ENCODE data around the gene BTBD2.
A peak's percentile ranks its signal among the peaks of the same experiment; 100 is the strongest.

Gene BTBD2

DNA sequence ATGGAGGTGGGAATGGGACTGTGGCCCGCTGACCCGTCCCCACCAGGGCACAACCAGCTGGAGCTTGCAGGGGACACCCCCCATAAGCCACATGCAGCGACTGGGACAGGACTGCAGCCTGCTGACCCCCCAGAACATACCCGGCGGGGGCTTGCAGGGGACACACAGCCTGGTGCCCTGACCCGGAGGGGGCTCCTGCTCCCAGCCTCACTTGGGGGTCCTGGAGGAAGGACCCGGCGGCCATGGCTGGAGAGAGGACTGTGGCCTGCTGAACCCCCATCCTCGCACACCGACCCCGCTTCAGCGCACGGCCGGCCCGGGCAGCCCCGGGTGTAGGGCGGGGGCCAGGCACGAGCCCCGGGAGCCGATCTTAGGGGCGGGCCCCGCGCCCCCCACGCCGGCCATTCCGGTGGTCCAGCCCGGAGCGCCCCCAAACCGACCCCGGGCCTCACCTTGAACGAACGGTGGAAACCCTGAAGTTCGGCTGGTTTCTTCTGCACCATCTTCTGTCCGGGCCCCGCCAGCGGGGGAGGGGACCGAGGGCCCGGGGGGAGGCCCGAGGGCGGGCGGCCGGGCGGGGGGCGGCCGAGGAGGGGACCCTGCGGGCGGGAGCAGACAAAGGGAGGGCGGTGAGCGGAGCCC is 35.0 kb upstream of the BTBD2 start:
- no peak for DNase-seq

- peak; percentile 85 for DNase-seq
Observed at GRCh38 chr19:2049741-2050348, 34.3 kb upstream of the BTBD2 start.

DNA sequence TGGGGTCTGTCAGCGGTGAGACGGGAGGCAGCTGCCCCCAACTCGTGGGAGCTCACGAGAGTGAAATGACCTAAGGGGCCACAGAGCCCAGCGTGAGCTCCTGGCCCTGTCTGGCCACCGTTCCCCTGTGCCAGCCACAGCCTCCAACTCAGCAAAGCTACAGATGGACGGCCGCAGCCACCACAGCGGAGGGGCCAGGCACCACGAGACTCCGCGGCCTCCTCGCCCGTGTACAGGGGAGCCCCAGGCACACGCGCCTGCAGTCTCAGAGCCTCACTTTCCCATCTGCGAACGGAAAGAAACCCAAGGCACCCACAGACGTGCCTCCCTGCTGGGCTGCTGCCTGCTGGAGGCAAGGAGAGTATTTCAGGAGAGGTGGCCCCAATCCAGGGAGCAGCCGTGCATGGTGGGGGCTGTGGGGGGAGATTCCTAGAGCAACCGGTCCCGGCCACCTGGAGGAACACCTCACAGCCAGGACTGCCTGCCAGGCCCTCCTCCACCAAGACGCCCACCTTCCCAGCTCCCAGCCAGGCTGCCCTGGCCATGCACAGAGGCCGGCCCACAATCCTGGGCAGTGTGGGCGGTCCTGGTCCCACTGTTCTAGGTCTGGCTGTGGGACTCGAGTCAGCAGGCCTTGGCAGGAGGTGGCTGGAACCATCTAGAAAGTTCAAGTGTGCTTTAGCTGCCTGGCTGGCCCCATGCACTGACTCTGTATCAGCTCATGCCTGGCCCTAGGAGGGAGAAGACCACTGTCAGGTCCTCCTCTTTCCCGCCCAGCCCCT is 33.6 kb upstream of the BTBD2 start:
- peak; percentile 50 for DNase-seq

GRCh38 chr19:2048104-2048958 is 32.8 kb upstream of the BTBD2 start:
- DNase-seq, result peak; percentile 23

- DNase-seq, result no peak
Observed at GRCh38 chr19:2047449-2048103, 32.1 kb upstream of the BTBD2 start.

- DNase-seq, result no peak
Observed at GRCh38 chr19:2047076-2047448, 31.5 kb upstream of the BTBD2 start.

DNA sequence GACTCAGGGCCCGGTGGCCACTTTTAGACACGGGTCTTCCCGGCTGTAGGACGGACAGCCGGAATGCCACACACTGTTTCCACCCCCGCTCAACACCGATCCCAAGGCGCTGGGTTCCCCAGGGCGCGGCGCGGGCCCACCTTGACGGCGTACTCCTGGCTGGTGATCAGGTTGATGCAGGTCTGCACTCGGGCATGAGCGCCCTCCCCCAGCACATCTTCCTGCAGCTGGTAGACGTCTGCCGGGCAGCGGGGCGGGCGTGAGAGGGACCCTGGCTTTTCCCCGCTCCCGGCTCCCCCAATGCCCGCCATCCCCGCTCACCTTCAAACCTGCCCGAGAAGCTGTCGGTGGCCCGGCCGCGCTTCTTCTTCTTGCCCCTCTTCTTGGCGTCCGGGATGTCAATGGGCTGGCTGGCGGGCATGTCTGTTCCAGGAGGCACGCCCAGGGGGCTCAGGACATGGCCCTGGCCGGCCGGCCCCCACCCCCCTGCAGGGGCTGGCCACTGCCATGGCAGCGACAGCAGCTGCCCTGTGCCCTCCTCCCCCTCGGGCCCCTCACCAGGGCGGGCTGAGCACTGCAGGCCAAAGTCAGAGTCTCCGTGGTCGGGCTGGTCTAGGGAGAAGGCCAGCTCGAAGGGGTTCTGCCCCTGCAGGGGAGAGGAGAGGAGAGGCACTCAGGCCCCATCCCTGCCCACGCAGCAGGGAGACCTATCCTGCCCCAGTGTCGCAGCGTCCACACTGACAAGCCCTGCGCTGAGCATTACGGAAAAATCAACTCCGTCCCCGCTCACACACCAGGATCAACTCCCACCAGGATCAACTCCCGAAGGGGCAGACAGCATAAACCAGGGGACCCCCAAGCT is 30.8 kb upstream of the BTBD2 start:
- no peak for DNase-seq

DNA sequence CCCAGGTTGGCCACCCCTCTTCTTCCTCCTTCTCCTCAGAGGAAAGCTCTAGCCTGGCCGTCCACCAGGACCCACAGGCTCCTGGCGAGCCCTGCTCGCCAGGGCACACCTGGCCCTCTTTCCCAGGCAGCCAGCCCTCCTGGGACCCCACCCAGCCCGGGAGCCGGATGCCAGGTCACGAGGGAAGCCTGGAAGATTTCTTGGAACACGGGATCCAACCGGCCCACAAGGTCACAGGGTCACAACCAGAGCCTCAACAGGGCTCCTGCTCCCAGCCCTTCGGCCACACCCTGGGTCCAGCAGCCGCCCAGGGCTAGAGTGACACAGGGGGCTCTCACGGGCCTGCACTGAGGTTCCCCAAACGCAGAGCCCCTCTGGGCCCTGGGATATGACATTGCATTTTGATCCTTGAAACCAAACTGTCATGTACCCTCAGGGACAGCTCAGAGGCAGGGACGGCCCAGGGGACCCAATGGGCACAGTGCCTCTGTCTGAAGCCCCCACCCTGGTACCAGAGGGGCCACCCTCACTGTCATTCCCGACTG is 30.1 kb upstream of the BTBD2 start:
- no peak for DNase-seq

- no peak for DNase-seq
Observed at GRCh38 chr19:2044709-2045500, 29.4 kb upstream of the BTBD2 start.

- peak; percentile 36 for DNase-seq
Observed at GRCh38 chr19:2043961-2044708, 28.6 kb upstream of the BTBD2 start.

GRCh38 chr19:2043251-2043641 is 27.7 kb upstream of the BTBD2 start:
- DNase-seq, result peak; percentile 26

DNA sequence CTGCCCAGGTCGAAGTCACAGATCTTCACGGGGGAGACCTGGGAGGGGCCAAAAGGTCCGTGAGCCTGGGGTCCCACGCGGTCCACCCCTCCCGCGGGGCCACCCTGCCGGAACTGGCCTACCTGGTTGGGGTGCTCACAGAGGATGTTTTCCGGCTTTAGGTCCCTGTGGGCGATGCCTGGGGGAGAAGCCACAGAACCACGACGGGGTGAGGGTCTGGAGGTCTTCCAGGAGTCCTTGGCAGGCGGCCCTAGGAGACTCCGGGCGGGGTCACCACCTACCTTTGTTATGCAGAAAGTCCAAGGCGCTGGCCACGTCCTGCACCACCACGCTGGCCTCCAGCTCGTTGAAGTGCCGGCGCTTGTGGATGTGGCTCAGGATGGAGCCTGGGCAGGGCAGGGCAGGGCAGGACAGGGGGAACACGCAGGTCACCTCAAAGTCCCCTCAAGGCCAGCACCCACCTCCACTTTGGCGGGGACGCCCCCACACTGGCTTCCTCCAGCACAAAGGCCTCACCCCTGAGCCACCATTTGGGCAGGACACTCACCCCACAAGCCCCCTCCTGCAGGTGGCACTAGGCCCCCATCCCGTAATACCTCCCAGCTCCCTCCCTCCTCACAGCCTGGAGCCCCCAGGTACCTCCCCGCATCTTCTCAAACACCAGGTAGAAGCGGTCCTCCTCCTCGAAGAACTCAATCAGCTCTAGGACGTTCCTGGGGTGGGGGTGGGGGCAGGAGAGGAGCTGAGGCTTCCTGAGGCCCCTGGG is 27.2 kb upstream of the BTBD2 start:
- peak; percentile 54 for DNase-seq

- DNase-seq, result peak; percentile 98
Observed at GRCh38 chr19:2041683-2042484, 26.4 kb upstream of the BTBD2 start.

GRCh38 chr19:2041433-2041682 is 25.8 kb upstream of the BTBD2 start:
- DNase-seq, result peak; percentile 48

DNA sequence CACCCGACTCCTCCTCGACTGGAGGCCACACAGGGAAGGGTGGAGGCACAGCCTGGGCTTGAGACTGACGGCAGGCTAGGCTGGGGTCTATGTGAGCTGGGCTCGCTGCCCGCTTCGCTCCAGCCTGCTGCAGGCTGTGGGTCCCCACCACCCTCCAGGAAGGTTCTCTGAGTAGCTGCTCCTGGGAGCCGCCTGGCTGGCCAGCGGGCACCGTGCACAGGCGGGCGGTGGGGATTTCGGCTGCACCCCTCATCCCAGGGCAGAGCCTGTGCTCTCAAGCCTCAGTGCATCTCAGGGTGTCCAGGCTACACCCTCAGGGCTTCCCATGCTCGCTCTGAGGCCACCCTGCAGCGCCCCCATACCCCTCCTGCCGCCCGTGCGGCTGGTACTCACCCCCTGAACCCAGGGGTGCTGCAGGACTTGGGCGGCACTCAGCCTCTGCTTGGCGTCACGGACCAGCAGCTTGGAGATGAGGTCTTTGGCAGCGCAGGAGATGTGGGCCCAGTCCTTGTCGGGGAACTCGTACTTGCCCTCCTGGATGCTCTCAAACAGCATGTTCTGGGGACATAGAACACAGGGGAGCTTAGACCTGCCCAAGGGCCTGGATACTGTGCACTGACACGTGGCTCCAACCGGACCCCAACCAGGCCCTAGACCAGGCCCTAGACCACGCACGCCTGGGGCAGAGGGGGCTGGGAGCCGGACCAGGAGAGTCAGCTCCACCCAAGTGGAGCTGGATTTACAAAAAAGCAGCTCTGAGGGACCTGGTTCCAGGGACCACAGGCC is 25.3 kb upstream of the BTBD2 start:
- peak; percentile 28 for DNase-seq

- peak; percentile 24 for DNase-seq
Observed at GRCh38 chr19:2039959-2040646, 24.6 kb upstream of the BTBD2 start.

All from femur (tissue), 1 donor.